ENCODE data around the gene GATM.

DNA sequence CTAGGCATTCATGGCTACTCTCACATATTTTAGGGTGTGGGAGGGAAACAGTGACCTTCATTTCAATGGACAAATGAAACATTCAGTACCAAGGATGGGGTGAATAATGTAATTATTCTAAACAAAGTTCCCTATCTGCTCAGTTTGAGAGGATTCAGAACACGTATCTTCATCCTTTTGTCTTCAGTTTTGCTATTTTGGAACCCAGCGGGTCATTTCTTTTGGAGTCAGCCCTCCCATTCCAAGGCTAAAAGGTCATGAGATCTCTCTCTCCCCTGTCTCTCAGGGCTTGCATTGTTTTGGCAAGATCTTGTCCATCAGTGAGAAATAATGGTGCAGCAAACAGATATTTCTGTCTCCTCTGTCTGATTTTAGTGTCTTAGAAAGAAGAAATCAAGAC is 16.3 kb upstream of the GATM start:
- TF ChIP-seq POLR2A (IDR thresholded peaks at IDR 0.05; ENCODE audit: low read depth, low read length) (no peak), POLR2AphosphoS5 (IDR thresholded peaks at IDR 0.05; ENCODE audit: low read depth, low read length) (no peak)

Measured in GM12892 (cell line).